B cell (primary cell): ENCODE data around the gene UBE2O.

ENCODE experiments used
- CTCF ChIP-seq: fragments of 200-600 bp; IDR thresholded peaks from one replicate; pipeline ENCODE4 v1.8.0; 2022; ENCODE audit warnings: antibody characterized with exemption, mild to moderate bottlenecking
- EZH2 ChIP-seq: IDR thresholded peaks from 2 replicates; pipeline ENCODE4 v1.6.1; 2012; ENCODE audit warnings: borderline replicate concordance, low read depth, mild to moderate bottlenecking, moderate library complexity, low read length; ENCODE audit not compliant: insufficient read depth, poor library complexity, severe bottlenecking

GRCh38 chr17:76445697-76446448, 7.1 kb downstream of the UBE2O start:
- TF ChIP-seq CTCF, result no peak
- TF ChIP-seq EZH2, result no peak
